Liver (tissue), 9 donors: ENCODE data around the gene STKLD1. TPM values are rescaled to one million over a fixed set of nuclear protein-coding genes. Genes with fewer than 3 reads are reported as not detected.

Experiments
- DNase-seq: peaks from one replicate; pipeline ENCODE4 v3.0.0-alpha.2; 2017; ENCODE audit warnings: low spot score
- H3K27ac ChIP-seq, 2 donors: one replicate each; pipeline ENCODE4 v1.7.0; 2013; ENCODE audit warnings: inconsistent platforms in 2 of 2, low read length in 2 of 2, control low read depth in 1 of 2, low read depth in 1 of 2, mild to moderate bottlenecking in 1 of 2
- H3K27me3 ChIP-seq, 4 donors: one replicate each; pipeline versions ENCODE4 v1.6.1 to v1.7.0; 2013; ENCODE audit warnings: low read length in 3 of 4, inconsistent platforms in 1 of 4, mild to moderate bottlenecking in 1 of 4, moderate library complexity in 1 of 4; ENCODE audit not compliant: control insufficient read depth in 4 of 4, insufficient read depth in 4 of 4
- H3K36me3 ChIP-seq, 4 donors: one replicate each; pipeline versions ENCODE4 v1.6.1 to v1.7.0; 2013; ENCODE audit warnings: low read length in 3 of 4, mild to moderate bottlenecking in 3 of 4, low read depth in 1 of 4, moderate library complexity in 1 of 4; ENCODE audit not compliant: control insufficient read depth in 4 of 4, insufficient read depth in 3 of 4
- H3K4me1 ChIP-seq, 4 donors: one replicate each; pipeline versions ENCODE4 v1.6.1 to v1.7.0; 2013; ENCODE audit warnings: low read length in 3 of 4, mild to moderate bottlenecking in 3 of 4, moderate library complexity in 1 of 4; ENCODE audit not compliant: control insufficient read depth in 4 of 4, insufficient read depth in 4 of 4
- H3K4me3 ChIP-seq, 3 donors: one replicate each; pipeline versions ENCODE4 v1.6.1 to v1.7.0; 2013; ENCODE audit warnings: low read length in 3 of 3, control low read depth in 1 of 3, low read depth in 1 of 3, mild to moderate bottlenecking in 1 of 3
- H3K9ac ChIP-seq, 2 donors: one replicate each; pipeline ENCODE4 v1.7.0; 2013; ENCODE audit warnings: low read length in 2 of 2, mild to moderate bottlenecking in 2 of 2, moderate library complexity in 2 of 2, control low read depth in 1 of 2, low read depth in 1 of 2
- H3K9me3 ChIP-seq, 4 donors: one replicate each; pipeline versions ENCODE4 v1.6.1 to v1.7.0; 2013; ENCODE audit warnings: low read length in 3 of 4; ENCODE audit not compliant: control insufficient read depth in 4 of 4
- ATF3 ChIP-seq: IDR thresholded peaks from 2 replicates; pipeline ENCODE4 v1.6.1; 2016; ENCODE audit warnings: antibody characterized with exemption
- CTCF ChIP-seq: fragments of 150-350 bp; IDR thresholded peaks from 2 replicates; pipeline ENCODE4 v1.5.1; 2017; ENCODE audit warnings: improper control_type of control experiment, low read depth, low read length; ENCODE audit not compliant: missing input control
- EGR1 ChIP-seq, 2 donors: IDR thresholded peaks; 2 replicates each; pipeline ENCODE4 v1.6.1; 2016 to 2018; ENCODE audit warnings: antibody characterized with exemption in 2 of 2, low read depth in 2 of 2
- FOXA1 ChIP-seq: IDR thresholded peaks from 2 replicates; pipeline ENCODE4 v1.6.1; 2016; ENCODE audit warnings: antibody characterized with exemption
- FOXA2 ChIP-seq: IDR thresholded peaks from 2 replicates; pipeline ENCODE4 v1.6.1; 2016; ENCODE audit warnings: antibody characterized with exemption
- GABPA ChIP-seq, 2 donors: IDR thresholded peaks in 1 of 2; conservative IDR thresholded peaks in 1 of 2; 2 replicates each; pipeline ENCODE4 v1.6.1; 2016; ENCODE audit warnings: antibody characterized with exemption in 2 of 2, mild to moderate bottlenecking in 1 of 2, moderate library complexity in 1 of 2
- HNF4A ChIP-seq, 2 donors: conservative IDR thresholded peaks; 2 replicates each; pipeline ENCODE4 v1.6.1; 2016; ENCODE audit warnings: antibody characterized with exemption in 2 of 2, mild to moderate bottlenecking in 2 of 2
- HNF4G ChIP-seq: IDR thresholded peaks from 2 replicates; pipeline ENCODE4 v1.6.1; 2016; ENCODE audit warnings: antibody characterized with exemption
- MAX ChIP-seq: IDR thresholded peaks from 2 replicates; pipeline ENCODE4 v1.6.1; 2016; ENCODE audit warnings: antibody characterized with exemption
- NR2F2 ChIP-seq: IDR thresholded peaks from 2 replicates; pipeline ENCODE4 v1.6.1; 2016; ENCODE audit warnings: antibody characterized with exemption
- RAD21 ChIP-seq, 2 donors: IDR thresholded peaks; 2 replicates each; pipeline ENCODE4 v1.6.1; 2016; ENCODE audit warnings: antibody characterized with exemption in 2 of 2, mild to moderate bottlenecking in 2 of 2
- RXRA ChIP-seq, 2 donors: IDR thresholded peaks; 2 replicates each; pipeline ENCODE4 v1.6.1; 2017 to 2018; ENCODE audit warnings: antibody characterized with exemption in 2 of 2, mild to moderate bottlenecking in 1 of 2
- SP1 ChIP-seq: IDR thresholded peaks from 2 replicates; pipeline ENCODE4 v1.6.1; 2018; ENCODE audit warnings: antibody characterized with exemption, mild to moderate bottlenecking
- TAF1 ChIP-seq: conservative IDR thresholded peaks from 2 replicates; pipeline ENCODE4 v1.6.1; 2016; ENCODE audit warnings: antibody characterized with exemption, mild to moderate bottlenecking
- YY1 ChIP-seq: IDR thresholded peaks from 2 replicates; pipeline ENCODE4 v1.6.1; 2016; ENCODE audit warnings: antibody characterized with exemption, mild to moderate bottlenecking
- ZBTB33 ChIP-seq: IDR thresholded peaks from 2 replicates; pipeline ENCODE4 v1.6.1; 2016; ENCODE audit warnings: antibody characterized with exemption
- WGBS: extraction: QIAGEN DNeasy Blood & Tissue Kit; methylation state at CpG from one replicate; pipeline ENCODE4 v1.1.7; 2013; 5-methylcytosine and 5-hydroxymethylcytosine counted together
- polyA plus RNA-seq, 2 donors: library from polyadenylated mRNA; stranded (reverse) in 1 of 2; unstranded in 1 of 2; fragments of 200-250 nt in 1 of 2; fragments of >200 nt in 1 of 2; fragmentation: Nextera tagmentation in 1 of 2; extraction: Ambion mirVana in 1 of 2; gene quantifications; one replicate each; pipeline versions ENCODE4 v1.2.1 to v1.2.3, GENCODE V29; 2013 to 2015
- total RNA-seq, 2 donors: library from RNA; depleted of rRNA; stranded (reverse); fragments of >200 nt; gene quantifications; one replicate each; pipeline ENCODE4 v1.2.3, GENCODE V29; 2014
- donor health status: healthy.
- donor health status: healthy.
- donor health status: healthy.
- donor health status: healthy.
- donor health status: healthy.

Gene STKLD1
- total and polyA plus RNA-seq, 4 donors: 0.25 to 0.85 (median 0.33) TPM

GRCh38 chr9:133345596-133345995 lies 30.6 kb upstream of the STKLD1 start:
- H3K4me3 ChIP-seq: no peak overlapping the region
- 96% methylated on average over 6 of the region's 6 CpGs for WGBS
- no peaks in the 10 kb centered on the region for H3K9me3 ChIP-seq
- H3K36me3 ChIP-seq: peaks cover 0 to 44% (median 14%) of the 10 kb centered on the region in 4 donors
- no peaks in the 10 kb centered on the region for H3K27me3 ChIP-seq
- DNase-seq: no peak
- H3K27ac ChIP-seq: no peak overlapping the region
- H3K9ac ChIP-seq: no peak overlapping the region
- peaks cover 4 to 25% (median 14%) of the 10 kb centered on the region in 4 donors for H3K4me1 ChIP-seq
- TF ChIP-seq CTCF (no peak), YY1 (no peak), RAD21 (IDR thresholded peaks at IDR 0.05) (no peak), FOXA2 (no peak), ZBTB33 (no peak), ATF3 (no peak), SP1 (no peak), NR2F2 (no peak)

GRCh38 chr9:133346021-133346785 lies 30.0 kb upstream of the STKLD1 start:
- Histone ChIP-seq H3K4me3 (no peak overlapping the region), H3K4me1 (peaks cover 4 to 25% (median 13%) of the 10 kb centered on the region in 4 donors), H3K9ac (no peak overlapping the region), H3K27ac (no peak overlapping the region), H3K9me3 (no peaks in the 10 kb centered on the region), H3K36me3 (peaks cover 5 to 50% (median 20%) of the 10 kb centered on the region in 4 donors), H3K27me3 (no peaks in the 10 kb centered on the region)
- WGBS: 79% methylated on average over 15 of the region's 15 CpGs
- DNase-seq: no peak
- TF ChIP-seq NR2F2: no peak
- TF ChIP-seq ZBTB33: no peak
- TF ChIP-seq RXRA (IDR thresholded peaks at IDR 0.05): no peak
- no peak for TF ChIP-seq FOXA2
- no peak for TF ChIP-seq EGR1 (IDR thresholded peaks at IDR 0.05; ENCODE audit: low read depth in 2 of 2)
- no peak for TF ChIP-seq YY1
- no peak for TF ChIP-seq SP1
- no peak for TF ChIP-seq TAF1
- no peak for TF ChIP-seq HNF4G
- TF ChIP-seq MAX: no peak
- TF ChIP-seq HNF4A (conservative IDR thresholded peaks at IDR 0.05): no peak
- TF ChIP-seq GABPA (IDR thresholded peaks at IDR 0.05 in 1 of 2, conservative IDR thresholded peaks at IDR 0.05 in 1 of 2): no peak
- TF ChIP-seq FOXA1: no peak
